Memory B cell (primary cell): ENCODE results near the gene KCNK1.
"Not testable (repeated sequence)": the region's sequence is repeated elsewhere in the genome, so short reads cannot be mapped to it uniquely, and the experiment has no call there.

ENCODE experiments used
- ATAC-seq: fragments of 150-1000 bp; cut with Tn5 transposase; 2 replicates; pipeline ENCODE4 v1.10.0; 2021; ENCODE audit warnings: low read depth, mild to moderate bottlenecking, moderate library complexity
- DNase-seq, 2 donors: peaks; one replicate each; pipeline ENCODE4 v3.0.0; 2022; ENCODE audit warnings: low spot score in 2 of 2
- H3K27ac Mint-ChIP-seq: one replicate; pipeline ENCODE4 v1.8.0; 2022; ENCODE audit warnings: mild to moderate bottlenecking, moderate library complexity, mixed read lengths
- H3K27me3 Mint-ChIP-seq: one replicate; pipeline ENCODE4 v1.8.0; 2022; ENCODE audit warnings: mixed read lengths
- H3K36me3 Mint-ChIP-seq: one replicate; pipeline ENCODE4 v1.8.0; 2022; ENCODE audit warnings: mild to moderate bottlenecking, mixed read lengths
- H3K4me1 Mint-ChIP-seq: one replicate; pipeline ENCODE4 v1.8.0; 2022; ENCODE audit warnings: mixed read lengths
- H3K4me3 Mint-ChIP-seq: one replicate; pipeline ENCODE4 v1.8.0; 2022; ENCODE audit warnings: mild to moderate bottlenecking, moderate library complexity, mixed read lengths
- H3K9me3 Mint-ChIP-seq: one replicate; pipeline ENCODE4 v1.8.0; 2022; ENCODE audit warnings: mixed read lengths

KCNK1 gene

DNA sequence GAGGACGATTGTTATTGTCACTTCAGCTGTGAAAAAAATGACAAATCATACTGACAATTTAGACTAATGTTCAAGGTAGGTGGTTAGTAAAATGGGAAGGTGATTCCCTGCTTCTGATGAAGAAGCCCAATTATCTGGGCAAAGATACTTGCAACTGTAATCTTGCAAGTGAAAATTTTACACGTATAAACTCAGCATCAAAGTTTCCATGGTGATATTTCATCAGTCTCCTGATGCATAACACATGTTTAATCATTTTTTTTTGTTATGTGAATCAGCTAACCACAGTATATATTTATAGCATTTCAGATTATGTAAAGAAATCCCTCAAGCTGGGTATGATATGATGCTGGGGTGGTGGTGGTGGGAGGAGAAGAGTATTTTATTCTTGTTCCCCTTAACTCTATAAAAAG, 16.4 kb upstream of the KCNK1 start:
- no peaks in the 10 kb centered on the region for H3K9me3 Mint-ChIP-seq
- H3K27ac Mint-ChIP-seq: no peak overlapping the region
- ATAC-seq (no peak), DNase-seq (no peak)
- no peaks in the 10 kb centered on the region for H3K36me3 Mint-ChIP-seq
- peaks cover 6% of the 10 kb centered on the region for H3K27me3 Mint-ChIP-seq
- H3K4me3 Mint-ChIP-seq: no peak overlapping the region
- H3K4me1 Mint-ChIP-seq: peaks cover 6% of the 10 kb centered on the region

DNA sequence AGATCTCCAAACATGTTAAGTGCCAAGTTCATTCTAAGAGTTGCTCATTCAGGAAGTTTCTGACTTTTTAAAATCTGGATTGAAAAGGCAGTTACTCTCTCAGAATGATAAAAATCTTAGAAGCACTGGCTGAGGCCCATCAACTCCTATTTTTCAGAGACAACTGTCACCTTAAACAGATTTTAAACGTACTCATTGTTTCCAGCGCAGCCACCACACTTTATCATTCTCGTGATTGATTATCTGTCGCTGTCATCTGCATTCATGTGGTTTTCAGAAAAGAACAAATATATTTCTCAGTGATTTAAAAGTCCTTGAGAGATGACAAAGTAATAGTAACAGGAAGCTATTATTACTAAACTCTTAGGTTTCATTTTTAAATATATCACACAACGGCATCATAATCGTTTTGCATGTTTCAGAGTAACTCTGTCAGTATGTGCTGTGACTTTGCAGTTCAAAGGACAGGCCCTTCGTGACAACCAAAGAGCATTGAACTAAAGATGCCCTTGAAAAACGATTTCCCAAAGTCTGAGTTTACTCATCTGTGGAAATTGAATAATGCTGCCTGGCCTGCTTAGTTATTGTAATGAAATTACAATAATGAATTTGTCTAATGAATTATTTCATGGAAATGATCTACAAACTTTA, 14.9 kb upstream of the KCNK1 start:
- Mint-ChIP-seq H3K27me3 (peaks cover 6% of the 10 kb centered on the region), H3K4me1 (peaks cover 6% of the 10 kb centered on the region), H3K36me3 (no peaks in the 10 kb centered on the region), H3K4me3 (no peak overlapping the region), H3K9me3 (no peaks in the 10 kb centered on the region), H3K27ac (no peak overlapping the region)
- ATAC-seq (no peak), DNase-seq (no peak)

DNA sequence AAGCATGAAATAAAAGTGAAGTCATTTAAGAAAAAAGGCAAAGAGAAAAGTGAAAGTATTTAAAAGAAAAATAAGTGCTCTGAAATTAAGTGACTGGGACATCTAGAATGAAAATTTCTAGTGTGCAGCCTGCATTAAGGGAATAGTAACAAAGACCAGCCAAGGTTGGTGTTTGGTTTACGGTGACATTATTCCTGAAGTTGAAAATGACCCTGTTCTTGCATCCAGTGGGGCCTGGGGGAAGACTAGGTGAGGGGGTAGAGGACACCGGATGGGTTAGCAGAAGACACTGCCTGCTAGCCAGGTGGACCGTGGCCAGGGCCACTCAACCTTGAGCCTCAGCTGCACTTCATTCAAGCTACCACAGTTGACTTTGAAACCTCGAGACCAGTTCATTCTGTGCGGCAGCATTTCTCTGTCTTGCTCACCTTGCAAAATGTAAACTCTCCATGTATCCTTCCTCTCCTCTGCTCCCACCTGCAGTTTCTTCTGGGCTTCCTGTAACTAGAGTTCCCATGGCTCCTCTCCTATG, 14.3 kb upstream of the KCNK1 start:
- Mint-ChIP-seq H3K4me1 (peaks cover 6% of the 10 kb centered on the region), H3K9me3 (peaks cover 2% of the 10 kb centered on the region), H3K27me3 (peaks cover 6% of the 10 kb centered on the region), H3K27ac (no peak overlapping the region), H3K4me3 (no peak overlapping the region), H3K36me3 (no peaks in the 10 kb centered on the region)
- ATAC-seq: no peak
- no peak for DNase-seq

DNA sequence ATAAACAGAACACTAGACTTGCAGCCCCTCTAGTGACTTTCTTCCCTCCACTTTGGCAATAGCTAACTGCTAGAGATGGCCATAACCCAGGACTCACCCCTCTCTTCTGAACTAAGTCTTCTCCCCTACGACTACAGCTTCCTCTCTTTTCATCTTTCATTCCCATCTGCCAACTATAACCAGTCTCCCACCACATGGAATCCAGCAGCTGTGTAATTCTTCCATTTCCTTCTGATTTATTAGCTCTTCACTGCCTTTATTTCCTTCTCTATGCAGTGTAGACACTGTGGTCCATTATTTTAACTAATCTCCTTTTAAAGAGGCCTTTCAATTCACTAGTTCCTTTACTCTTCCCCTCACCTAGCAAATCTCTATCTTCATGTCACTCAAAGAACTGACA, 13.4 kb upstream of the KCNK1 start:
- Mint-ChIP-seq H3K4me1 (peaks cover 6% of the 10 kb centered on the region), H3K9me3 (peaks cover 3% of the 10 kb centered on the region), H3K27me3 (peaks cover 6% of the 10 kb centered on the region), H3K27ac (no peak overlapping the region), H3K36me3 (no peaks in the 10 kb centered on the region), H3K4me3 (no peak overlapping the region)
- DNase-seq (no peak), ATAC-seq (no peak)

DNA sequence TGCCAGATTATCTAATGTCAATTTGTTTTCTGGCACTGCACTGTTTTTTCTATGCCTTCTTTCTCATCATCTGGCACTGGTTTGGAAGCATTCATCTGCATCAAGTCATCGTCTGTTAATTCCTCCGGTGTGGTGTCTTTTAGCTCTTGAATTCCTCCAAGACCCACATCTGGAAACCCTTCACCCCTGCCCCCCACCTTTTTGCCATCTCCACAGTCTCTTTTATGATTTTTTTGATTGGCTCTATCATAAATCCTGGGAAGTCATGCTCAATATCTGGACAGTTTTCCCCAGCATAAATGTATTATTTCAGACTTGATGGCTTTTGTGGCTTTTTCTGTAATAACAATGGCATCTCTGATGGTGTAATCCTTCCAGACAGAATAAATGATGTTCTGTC, 10.4 kb upstream of the KCNK1 start:
- H3K27me3 Mint-ChIP-seq: peaks cover 9% of the 10 kb centered on the region
- ATAC-seq (no peak), DNase-seq (no peak)
- no peak overlapping the region for H3K27ac Mint-ChIP-seq
- H3K4me3 Mint-ChIP-seq: no peak overlapping the region
- no peaks in the 10 kb centered on the region for H3K36me3 Mint-ChIP-seq
- peaks cover 6% of the 10 kb centered on the region for H3K4me1 Mint-ChIP-seq
- peaks cover 3% of the 10 kb centered on the region for H3K9me3 Mint-ChIP-seq

DNA sequence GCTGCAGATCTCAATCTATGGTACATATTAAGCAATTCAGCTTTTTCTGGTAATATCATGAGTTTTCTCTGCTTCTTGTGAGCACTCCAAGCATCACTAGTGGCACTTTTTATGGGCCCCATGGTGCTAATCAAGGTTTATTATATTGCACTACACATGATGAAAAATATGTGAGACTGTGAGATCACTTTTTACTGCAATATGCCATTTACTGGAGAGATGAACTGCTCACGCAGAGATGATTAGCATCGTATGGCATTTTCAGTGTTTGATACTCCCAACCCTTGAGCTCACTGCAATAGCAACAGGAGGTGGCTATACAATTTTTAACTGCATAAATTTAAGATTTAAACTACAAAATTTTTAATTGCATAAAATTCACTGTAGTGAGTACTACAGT, 8.7 kb upstream of the KCNK1 start:
- DNase-seq (no peak), ATAC-seq (no peak)
- H3K36me3 Mint-ChIP-seq: no peaks in the 10 kb centered on the region
- peaks cover 13% of the 10 kb centered on the region for H3K27me3 Mint-ChIP-seq
- H3K27ac Mint-ChIP-seq: no peak overlapping the region
- H3K4me1 Mint-ChIP-seq: peaks cover 1% of the 10 kb centered on the region
- H3K4me3 Mint-ChIP-seq: no peak overlapping the region
- H3K9me3 Mint-ChIP-seq: peaks cover 5% of the 10 kb centered on the region

DNA sequence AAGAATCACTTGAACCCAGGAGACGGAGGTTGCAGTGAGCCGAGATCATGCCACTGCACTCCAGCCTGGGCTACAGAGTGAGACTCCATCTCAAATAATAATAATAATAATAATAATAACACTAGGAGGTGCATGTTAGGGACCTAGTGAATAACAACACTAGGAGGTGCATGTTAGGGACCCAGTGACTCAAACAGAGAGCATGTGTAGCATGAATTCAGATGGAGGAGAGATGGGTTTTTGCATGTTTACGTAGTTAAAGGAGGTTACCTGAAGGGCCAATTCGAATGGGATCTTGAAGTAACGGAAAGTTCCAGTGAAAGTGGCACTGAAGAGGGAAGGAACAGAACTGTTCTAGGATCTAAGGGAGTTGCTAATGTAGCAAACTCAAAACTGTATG, 7.1 kb upstream of the KCNK1 start:
- H3K4me3 Mint-ChIP-seq: no peak overlapping the region
- H3K27ac Mint-ChIP-seq: no peak overlapping the region
- no peak for ATAC-seq
- H3K27me3 Mint-ChIP-seq: peaks cover 10% of the 10 kb centered on the region
- no peak for DNase-seq
- no peaks in the 10 kb centered on the region for H3K4me1 Mint-ChIP-seq
- H3K36me3 Mint-ChIP-seq: no peaks in the 10 kb centered on the region
- peaks cover 5% of the 10 kb centered on the region for H3K9me3 Mint-ChIP-seq

DNA sequence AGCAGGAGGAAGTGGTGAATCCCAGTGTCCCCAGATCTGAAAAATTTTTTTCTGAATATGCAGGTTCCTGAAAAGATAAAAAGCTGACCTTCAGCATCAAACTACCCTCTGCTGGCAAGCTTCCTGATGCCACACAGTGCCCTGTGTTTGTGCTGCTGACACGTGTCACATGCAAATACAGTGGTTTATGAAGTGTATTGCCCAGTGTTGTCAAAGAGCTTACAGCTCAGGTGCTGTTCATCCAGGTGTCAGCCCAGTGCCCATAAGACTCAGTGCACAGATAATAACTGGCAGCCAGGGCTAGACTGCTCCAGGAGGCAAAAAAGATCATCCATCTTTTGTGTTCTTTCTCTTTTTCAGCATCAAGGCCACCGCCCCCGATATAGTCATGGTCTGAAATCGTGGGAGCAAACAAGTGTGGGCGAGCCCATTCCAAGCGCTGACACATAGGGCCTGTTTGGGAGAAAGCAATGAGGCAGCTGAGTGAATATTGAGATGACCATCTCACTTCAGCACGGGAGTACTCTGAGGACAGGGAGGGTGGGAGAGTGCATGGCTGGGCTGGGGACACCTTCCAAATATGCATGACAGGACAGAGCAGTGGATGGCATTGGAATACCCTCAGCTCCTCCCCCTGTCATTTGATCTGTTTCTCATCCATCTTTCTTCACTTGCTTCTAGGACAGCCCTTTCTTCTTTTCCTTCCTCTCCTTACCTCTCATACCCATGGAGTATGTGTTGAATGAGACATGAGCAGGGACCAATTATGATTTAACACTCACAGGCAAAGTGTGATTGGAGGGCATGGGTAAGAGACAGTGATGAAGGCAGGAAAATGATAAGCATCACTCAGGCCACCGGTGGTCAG, 6.4 kb upstream of the KCNK1 start:
- H3K4me1 Mint-ChIP-seq: no peaks in the 10 kb centered on the region
- DNase-seq (no peak), ATAC-seq (no peak)
- H3K27me3 Mint-ChIP-seq: peaks cover 14% of the 10 kb centered on the region
- no peak overlapping the region for H3K27ac Mint-ChIP-seq
- no peaks in the 10 kb centered on the region for H3K36me3 Mint-ChIP-seq
- peaks cover 5% of the 10 kb centered on the region for H3K9me3 Mint-ChIP-seq
- H3K4me3 Mint-ChIP-seq: no peak overlapping the region

DNA sequence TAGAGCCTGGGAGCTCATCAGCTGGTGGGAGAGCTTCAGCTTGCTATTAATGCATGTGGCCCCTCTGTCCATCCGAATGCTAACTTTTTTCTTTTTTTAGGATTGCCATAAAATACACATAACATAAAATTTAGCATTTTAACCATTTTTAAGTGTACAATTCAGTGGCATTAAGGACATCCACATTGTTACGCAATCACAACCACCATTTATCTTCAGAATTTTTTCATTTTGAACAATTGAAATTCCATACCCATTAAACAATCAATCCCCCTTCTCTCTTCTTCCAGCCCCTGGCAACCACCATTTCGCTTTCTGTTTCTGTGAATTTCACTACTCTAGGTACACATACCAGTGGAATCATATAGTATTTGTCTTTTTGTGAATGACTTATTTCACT, 4.9 kb upstream of the KCNK1 start:
- peaks cover 16% of the 10 kb centered on the region for H3K27me3 Mint-ChIP-seq
- ATAC-seq: no peak
- no peaks in the 10 kb centered on the region for H3K36me3 Mint-ChIP-seq
- no peak overlapping the region for H3K27ac Mint-ChIP-seq
- no peaks in the 10 kb centered on the region for H3K4me1 Mint-ChIP-seq
- H3K9me3 Mint-ChIP-seq: peaks cover 5% of the 10 kb centered on the region
- no peak overlapping the region for H3K4me3 Mint-ChIP-seq
- no peak for DNase-seq

DNA sequence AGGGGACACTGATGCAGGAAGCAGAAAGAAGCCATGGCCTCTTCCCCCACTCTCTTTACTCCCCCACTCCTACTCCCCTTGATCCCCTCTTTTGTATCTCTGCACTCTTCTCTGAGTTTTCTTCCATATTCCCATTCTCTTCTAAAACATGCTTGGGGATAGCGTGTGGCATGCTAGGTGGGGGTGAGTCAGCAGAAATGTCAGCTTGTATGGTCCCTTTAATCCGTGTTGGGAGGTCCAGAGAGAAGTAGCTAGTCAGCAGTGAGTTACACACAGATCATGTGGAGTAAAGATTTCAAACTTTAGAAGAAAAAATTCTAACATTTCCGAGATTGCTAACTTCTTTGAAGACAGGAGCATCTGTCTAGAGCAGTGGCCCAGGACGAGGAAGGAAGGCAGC, 4.0 kb upstream of the KCNK1 start:
- Mint-ChIP-seq H3K27me3 (peaks cover 18% of the 10 kb centered on the region), H3K27ac (no peak overlapping the region), H3K36me3 (no peaks in the 10 kb centered on the region), H3K4me3 (no peak overlapping the region), H3K9me3 (peaks cover 1% of the 10 kb centered on the region), H3K4me1 (no peaks in the 10 kb centered on the region)
- ATAC-seq (no peak), DNase-seq (no peak)

DNA sequence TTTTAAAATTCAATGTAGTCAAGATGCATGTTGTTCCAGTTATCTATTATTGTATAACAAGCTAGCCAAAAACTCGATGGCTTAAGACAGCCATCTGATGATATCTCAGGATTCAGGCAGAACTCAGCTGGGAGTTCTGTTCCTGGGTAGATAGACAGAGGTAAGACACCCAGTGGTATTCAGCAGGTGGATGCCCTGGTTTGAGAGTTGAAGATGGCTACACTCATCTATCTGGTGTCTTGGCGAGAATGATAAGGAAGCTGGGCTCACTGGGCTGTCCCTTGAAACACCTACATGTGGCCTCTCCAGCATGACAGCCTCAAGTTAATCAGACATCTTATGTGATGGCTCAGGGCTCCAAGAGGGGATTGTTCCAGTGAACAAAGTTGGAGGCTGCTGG, 3.3 kb upstream of the KCNK1 start:
- H3K27ac Mint-ChIP-seq: no peak overlapping the region
- no peaks in the 10 kb centered on the region for H3K4me1 Mint-ChIP-seq
- DNase-seq (no peak), ATAC-seq (no peak)
- peaks cover 1% of the 10 kb centered on the region for H3K9me3 Mint-ChIP-seq
- no peak overlapping the region for H3K4me3 Mint-ChIP-seq
- peaks cover 18% of the 10 kb centered on the region for H3K27me3 Mint-ChIP-seq
- H3K36me3 Mint-ChIP-seq: no peaks in the 10 kb centered on the region

DNA sequence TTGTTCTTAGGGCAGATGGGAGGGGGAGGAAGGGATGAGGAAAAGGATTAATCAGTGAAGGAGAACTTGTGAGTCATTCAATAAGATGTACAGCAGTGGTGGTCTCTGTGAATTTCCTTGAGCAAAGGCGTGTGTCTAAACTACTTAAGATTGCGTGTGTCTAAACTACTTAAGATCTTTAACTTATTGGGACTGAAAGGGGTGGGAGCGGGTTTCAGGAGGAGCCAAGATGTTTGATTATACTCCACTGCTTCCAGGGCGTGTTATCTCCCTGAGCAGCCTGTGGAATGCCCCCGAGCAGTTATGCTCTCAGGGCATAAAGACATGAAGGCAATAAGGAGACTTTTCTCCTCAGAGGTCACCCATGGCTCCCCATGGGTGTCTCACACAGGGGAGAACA, 2.5 kb upstream of the KCNK1 start:
- H3K36me3 Mint-ChIP-seq, H3K4me1 Mint-ChIP-seq, ATAC-seq, H3K9me3 Mint-ChIP-seq, DNase-seq, H3K4me3 Mint-ChIP-seq, H3K27ac Mint-ChIP-seq: not testable (repeated sequence)
- peaks cover 22% of the 10 kb centered on the region for H3K27me3 Mint-ChIP-seq

DNA sequence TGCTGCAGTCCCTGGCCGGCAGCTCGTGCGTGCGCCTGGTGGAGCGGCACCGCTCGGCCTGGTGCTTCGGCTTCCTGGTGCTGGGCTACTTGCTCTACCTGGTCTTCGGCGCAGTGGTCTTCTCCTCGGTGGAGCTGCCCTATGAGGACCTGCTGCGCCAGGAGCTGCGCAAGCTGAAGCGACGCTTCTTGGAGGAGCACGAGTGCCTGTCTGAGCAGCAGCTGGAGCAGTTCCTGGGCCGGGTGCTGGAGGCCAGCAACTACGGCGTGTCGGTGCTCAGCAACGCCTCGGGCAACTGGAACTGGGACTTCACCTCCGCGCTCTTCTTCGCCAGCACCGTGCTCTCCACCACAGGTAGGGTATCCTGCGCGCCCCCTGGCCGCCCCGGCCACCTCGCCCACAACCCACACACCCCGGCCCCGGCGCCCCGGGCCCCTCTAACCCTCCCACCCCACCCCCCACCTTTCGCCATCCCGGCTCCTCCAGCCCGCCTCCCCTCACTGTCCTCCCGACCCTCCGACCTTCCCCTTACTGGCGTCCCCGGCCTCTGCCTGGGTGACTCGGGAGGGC, 352 bp downstream of the KCNK1 start:
- H3K9me3 Mint-ChIP-seq: peaks cover under 1% of the 10 kb centered on the region
- no peak overlapping the region for H3K27ac Mint-ChIP-seq
- no peak overlapping the region for H3K4me3 Mint-ChIP-seq
- no peaks in the 10 kb centered on the region for H3K36me3 Mint-ChIP-seq
- peaks cover 23% of the 10 kb centered on the region for H3K27me3 Mint-ChIP-seq
- H3K4me1 Mint-ChIP-seq: peaks cover 1% of the 10 kb centered on the region
- ATAC-seq (no peak), DNase-seq (no peak)

DNA sequence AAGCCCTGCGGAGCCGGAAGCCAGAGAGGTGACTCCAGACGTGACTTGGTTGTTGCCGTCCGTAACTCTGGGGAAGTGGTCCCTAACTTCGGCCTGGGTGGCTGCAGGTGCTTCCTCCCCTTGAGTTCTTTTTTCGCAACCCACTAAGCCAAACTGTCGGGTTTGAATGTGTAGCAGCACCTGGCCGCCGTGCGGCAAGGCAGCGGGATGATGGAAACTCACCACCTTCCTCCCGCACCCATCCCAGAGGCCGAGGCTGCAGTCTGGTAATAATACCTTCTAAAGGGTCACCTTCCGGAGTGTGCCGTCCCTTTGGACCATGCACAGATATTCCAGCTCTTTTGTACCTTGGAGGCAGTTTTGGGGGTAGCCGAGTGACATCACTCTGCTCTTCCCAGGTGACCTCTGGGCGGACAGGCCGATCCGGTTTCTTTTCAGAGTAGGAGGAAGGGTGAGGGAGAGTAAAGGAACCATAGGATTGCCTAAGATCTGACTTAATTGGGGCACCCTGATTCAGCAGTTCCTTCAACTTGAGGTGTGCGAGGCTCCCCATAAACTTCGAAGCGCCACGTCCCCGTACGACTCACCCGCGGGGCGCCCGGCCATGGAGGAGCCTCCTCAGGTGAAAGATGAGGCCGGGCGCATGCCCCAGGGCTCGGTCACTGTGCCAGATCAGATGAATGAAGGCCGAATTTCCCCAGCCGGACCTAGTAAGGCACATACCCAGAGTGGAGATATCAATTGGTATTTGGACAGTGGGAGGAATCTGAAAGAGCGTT, 1.0 kb downstream of the KCNK1 start:
- H3K9me3 Mint-ChIP-seq: peaks cover 2% of the 10 kb centered on the region
- DNase-seq: no peak
- ATAC-seq: no peak
- peaks cover 23% of the 10 kb centered on the region for H3K27me3 Mint-ChIP-seq
- no peak overlapping the region for H3K4me3 Mint-ChIP-seq
- no peak overlapping the region for H3K27ac Mint-ChIP-seq
- H3K4me1 Mint-ChIP-seq: peaks cover 2% of the 10 kb centered on the region
- no peaks in the 10 kb centered on the region for H3K36me3 Mint-ChIP-seq
